GM04504 (cell line): ENCODE data around the gene NEBL.

ENCODE experiments used
- DNase-seq: peaks from one replicate; pipeline ENCODE4 v3.0.0-alpha.2; 2012; ENCODE audit warnings: low read depth

NEBL gene

GRCh38 chr10:20858292-20859124 lies 38.6 kb downstream of the NEBL start:
- DNase-seq = peak; percentile 3

GRCh38 chr10:20856484-20856883 lies 40.6 kb downstream of the NEBL start:
- DNase-seq = no peak

- no peak for DNase-seq
These were observed 41.6 kb downstream of the NEBL start for GRCh38 chr10:20855398-20856038.

- DNase-seq = no peak
These were observed 43.8 kb downstream of the NEBL start for GRCh38 chr10:20853276-20853675.

- DNase-seq = no peak
These were observed 44.8 kb downstream of the NEBL start for GRCh38 chr10:20852303-20852702.

GRCh38 chr10:20847512-20847911 lies 49.6 kb downstream of the NEBL start:
- DNase-seq = no peak

- no peak for DNase-seq
These were observed 50.8 kb downstream of the NEBL start for GRCh38 chr10:20846263-20846662.

GRCh38 chr10:20841419-20841818 lies 55.7 kb downstream of the NEBL start:
- no peak for DNase-seq

GRCh38 chr10:20839910-20840309 lies 57.2 kb downstream of the NEBL start:
- no peak for DNase-seq

- DNase-seq = no peak
These were observed 58.0 kb downstream of the NEBL start for GRCh38 chr10:20839141-20839540.

GRCh38 chr10:20836401-20836800 lies 60.7 kb downstream of the NEBL start:
- no peak for DNase-seq

GRCh38 chr10:20835335-20835734 lies 61.8 kb downstream of the NEBL start:
- DNase-seq = no peak

- DNase-seq = no peak
These were observed 62.3 kb downstream of the NEBL start for GRCh38 chr10:20834825-20835224.

- no peak for DNase-seq
These were observed 74.3 kb downstream of the NEBL start for GRCh38 chr10:20822825-20823224.

GRCh38 chr10:20817646-20818045 lies 79.5 kb downstream of the NEBL start:
- DNase-seq = no peak

- DNase-seq = no peak
These were observed 80.0 kb downstream of the NEBL start for GRCh38 chr10:20817116-20817515.

- DNase-seq = no peak
These were observed 83.0 kb downstream of the NEBL start for GRCh38 chr10:20814116-20814515.

- DNase-seq = no peak
These were observed 86.0 kb downstream of the NEBL start for GRCh38 chr10:20811131-20811530.

GRCh38 chr10:20809631-20810030 lies 87.5 kb downstream of the NEBL start:
- DNase-seq = no peak

GRCh38 chr10:20806487-20806886 lies 90.6 kb downstream of the NEBL start:
- no peak for DNase-seq

- no peak for DNase-seq
These were observed 99.8 kb downstream of the NEBL start for GRCh38 chr10:20797290-20797689.

GRCh38 chr10:20795391-20795790 lies 101.7 kb downstream of the NEBL start:
- DNase-seq = no peak

GRCh38 chr10:20785174-20785573 lies 111.9 kb downstream of the NEBL start:
- DNase-seq = no peak
